Cardiac fibroblast (primary cell): ENCODE results near the gene THEM4.
"Not testable (repeated sequence)": the region's sequence is repeated elsewhere in the genome, so short reads cannot be mapped to it uniquely, and the experiment has no call there.

Experiments
- DNase-seq, 2 donors: peaks; one replicate each; pipeline versions ENCODE4 v3.0.0 to v3.0.0-alpha.2; 2010; ENCODE audit warnings: low read depth in 2 of 2
- H3K4me3 ChIP-seq, 2 donors: replicated peaks in 1 of 2; 1 replicate in 1 of 2; 2 replicates in 1 of 2; pipeline ENCODE4 v1.5.1; 2011; ENCODE audit warnings: low read depth in 2 of 2, low read length in 2 of 2, mild to moderate bottlenecking in 2 of 2, moderate library complexity in 1 of 2
- TF ChIP-seq, protein P1 (sequence below): IDR thresholded peaks from one replicate; pipeline ENCODE4 v1.5.1; 2011; ENCODE audit warnings: low read depth, mild to moderate bottlenecking, low read length, inconsistent platforms

THEM4 gene

DNA sequence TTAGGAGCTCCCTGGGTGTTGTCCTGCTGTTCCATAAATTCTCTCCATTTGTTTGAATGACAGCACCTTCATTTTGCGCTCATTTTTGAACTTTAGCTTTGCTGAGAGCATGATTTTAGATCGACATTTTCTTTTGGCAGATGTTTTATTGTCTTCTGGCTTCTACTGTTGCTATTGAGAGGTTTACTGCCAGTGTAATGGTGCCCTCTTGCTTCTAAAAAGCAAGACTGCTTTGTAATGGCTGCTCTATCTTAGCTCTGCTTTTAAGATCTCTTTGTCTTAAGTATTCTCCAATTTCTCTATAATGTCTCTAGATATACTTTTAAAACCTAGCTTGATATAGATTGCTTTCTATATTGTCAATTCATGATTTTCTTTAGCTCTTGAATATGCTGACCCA is 27.8 kb downstream of the THEM4 start:
- TF ChIP-seq, protein P1, sequence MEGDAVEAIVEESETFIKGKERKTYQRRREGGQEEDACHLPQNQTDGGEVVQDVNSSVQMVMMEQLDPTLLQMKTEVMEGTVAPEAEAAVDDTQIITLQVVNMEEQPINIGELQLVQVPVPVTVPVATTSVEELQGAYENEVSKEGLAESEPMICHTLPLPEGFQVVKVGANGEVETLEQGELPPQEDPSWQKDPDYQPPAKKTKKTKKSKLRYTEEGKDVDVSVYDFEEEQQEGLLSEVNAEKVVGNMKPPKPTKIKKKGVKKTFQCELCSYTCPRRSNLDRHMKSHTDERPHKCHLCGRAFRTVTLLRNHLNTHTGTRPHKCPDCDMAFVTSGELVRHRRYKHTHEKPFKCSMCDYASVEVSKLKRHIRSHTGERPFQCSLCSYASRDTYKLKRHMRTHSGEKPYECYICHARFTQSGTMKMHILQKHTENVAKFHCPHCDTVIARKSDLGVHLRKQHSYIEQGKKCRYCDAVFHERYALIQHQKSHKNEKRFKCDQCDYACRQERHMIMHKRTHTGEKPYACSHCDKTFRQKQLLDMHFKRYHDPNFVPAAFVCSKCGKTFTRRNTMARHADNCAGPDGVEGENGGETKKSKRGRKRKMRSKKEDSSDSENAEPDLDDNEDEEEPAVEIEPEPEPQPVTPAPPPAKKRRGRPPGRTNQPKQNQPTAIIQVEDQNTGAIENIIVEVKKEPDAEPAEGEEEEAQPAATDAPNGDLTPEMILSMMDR, result no peak
- peak in 1 of 2 donors; percentile 12 for DNase-seq
- no peak overlapping the region for H3K4me3 ChIP-seq

DNA sequence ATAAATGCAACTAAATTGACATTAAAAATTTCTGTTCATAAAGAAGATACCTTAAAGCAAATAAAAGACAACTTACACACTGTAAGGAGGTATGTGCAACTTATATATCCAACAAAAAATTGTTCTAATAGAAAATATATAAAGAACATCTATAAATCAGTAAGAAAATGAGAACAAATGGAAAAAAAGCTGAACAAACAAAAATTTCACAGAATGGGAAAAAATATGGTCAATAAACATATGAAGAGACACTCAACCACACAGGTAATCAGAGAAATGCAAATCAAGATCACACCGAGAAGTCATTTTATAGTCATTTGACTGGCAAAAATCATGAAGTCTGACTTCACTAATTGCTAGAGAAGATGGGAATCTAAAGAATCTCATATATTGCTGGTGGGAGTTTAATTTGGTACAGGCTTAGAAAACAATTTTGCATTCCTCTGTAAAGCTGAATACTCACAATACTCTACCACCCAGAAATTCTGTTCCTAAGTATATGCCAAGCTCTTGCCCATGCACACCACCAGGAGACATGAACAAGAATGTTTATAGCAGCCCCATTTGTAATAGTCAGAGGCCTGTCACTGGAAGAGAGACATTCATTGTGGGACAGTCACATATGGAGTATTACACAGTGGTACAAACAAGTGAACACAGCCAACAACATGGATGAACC is 33.8 kb downstream of the THEM4 start:
- DNase-seq, result no peak
- H3K4me3 ChIP-seq, result no peak overlapping the region
- TF ChIP-seq, protein P1, result no peak

GRCh38 chr1:151872776-151873175 is 36.5 kb downstream of the THEM4 start:
- DNase-seq, H3K4me3 ChIP-seq: not testable (repeated sequence)

DNA sequence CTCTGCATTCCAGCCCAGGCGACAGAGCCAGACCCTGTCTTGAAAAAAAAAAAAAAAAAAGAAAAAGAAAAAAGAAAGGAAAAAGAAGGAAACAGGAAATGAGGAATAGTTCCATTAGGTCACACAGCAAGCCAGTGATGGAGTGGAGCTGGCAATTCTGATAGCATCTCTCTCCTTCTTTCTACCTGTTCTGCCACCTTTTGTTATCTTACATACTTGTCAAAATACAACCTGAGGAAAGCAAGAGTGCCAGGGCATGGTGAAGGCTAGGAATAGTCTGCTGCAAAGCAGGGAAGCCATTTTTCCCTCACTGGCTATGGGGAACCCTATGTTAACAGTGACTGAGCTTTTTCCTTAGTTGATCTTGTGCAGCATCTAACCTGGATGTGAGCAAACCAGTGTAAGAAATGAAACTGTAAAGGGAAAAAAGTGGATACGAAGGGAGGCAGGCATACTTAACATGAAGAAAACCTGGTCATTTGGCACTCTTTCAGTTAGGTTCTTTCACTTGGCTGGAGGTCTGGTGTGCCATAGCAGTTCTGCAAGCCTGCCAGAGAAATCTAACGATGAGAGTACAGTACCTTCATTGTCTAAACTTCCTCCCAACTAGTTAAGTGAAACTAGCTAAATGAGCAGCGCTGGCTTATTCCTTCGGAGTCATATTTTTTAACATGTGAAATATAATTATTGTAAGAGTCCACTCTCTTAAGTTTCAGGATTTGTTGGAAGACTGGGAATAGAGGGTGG is 37.9 kb downstream of the THEM4 start:
- TF ChIP-seq, protein P1, result no peak
- no peak overlapping the region for H3K4me3 ChIP-seq
- no peak for DNase-seq

- TF ChIP-seq, protein P1, result no peak
- peak in 1 of 2 donors; percentile 34 for DNase-seq
- H3K4me3 ChIP-seq, result no peak overlapping the region
Observed at GRCh38 chr1:151868486-151868885, 40.8 kb downstream of the THEM4 start.

GRCh38 chr1:151867765-151868411 is 41.4 kb downstream of the THEM4 start:
- DNase-seq, result peak; percentile 91 to 97
- TF ChIP-seq, protein P1, result no peak
- H3K4me3 ChIP-seq, result peak overlapping the region in 1 of 2 donors; percentile 2

DNA sequence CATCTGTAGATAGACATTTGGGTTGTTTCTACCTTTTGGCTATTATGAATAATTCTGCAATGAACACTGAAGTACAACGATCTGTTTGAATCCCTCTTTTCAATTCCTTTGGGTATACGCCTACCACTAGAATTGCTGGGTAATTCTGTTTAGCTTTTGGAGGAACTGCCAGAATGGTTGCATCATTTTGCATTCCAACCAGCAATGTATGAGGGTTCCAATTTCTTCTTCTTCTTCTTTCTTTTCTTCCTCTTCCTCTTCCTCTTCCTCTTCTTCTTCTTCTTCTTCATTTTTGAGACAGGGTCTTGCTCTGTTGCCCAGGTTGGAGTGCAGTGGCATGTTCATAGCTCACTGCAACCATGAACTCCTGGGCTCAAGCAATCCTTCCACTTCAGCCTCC is 42.0 kb downstream of the THEM4 start:
- no peak overlapping the region for H3K4me3 ChIP-seq
- DNase-seq, result peak; percentile 43 to 80
- TF ChIP-seq, protein P1, result no peak
